ENCODE measurements around the gene SNAPC2. TPM values are rescaled to one million over a fixed set of nuclear protein-coding genes. Genes with fewer than 3 reads are reported as not detected.

The SNAPC2 gene
- total and polyA plus RNA-seq, 2 of the 13 experiments (the other 11 are each of a cell fraction or from before 2014, with no cell fraction given) = 10.2 to 12.7 TPM

GRCh38 chr19:7903244-7904073, 16.7 kb upstream of the SNAPC2 start, which contains the start of gene MAP2K7 (continued):
- TF ChIP-seq ZNF138 (CRISPR knock-in tag; IDR thresholded peaks at IDR 0.05; ENCODE audit: low read depth) (peak; percentile 27; the same call in 1 of the 2 replicates), KDM1A (CRISPR knock-in tag; IDR thresholded peaks at IDR 0.05) (no peak), TAF1 (CRISPR knock-in tag; IDR thresholded peaks at IDR 0.05) (peak; percentile 98), SKIL (CRISPR knock-in tag; IDR thresholded peaks at IDR 0.05; ENCODE audit: borderline replicate concordance) (no peak; the same call in 1 of the 2 replicates), ESRRA (CRISPR knock-in tag; IDR thresholded peaks at IDR 0.05; ENCODE audit: low read depth) (no peak), FOXA3 (CRISPR knock-in tag; IDR thresholded peaks at IDR 0.05) (peak; percentile 70; the same call in 1 of the 2 replicates), NCOA5 (CRISPR knock-in tag; IDR thresholded peaks at IDR 0.05) (no peak), ZBTB4 (CRISPR knock-in tag; IDR thresholded peaks at IDR 0.05; ENCODE audit: borderline replicate concordance) (peak; percentile 74; the same call in 1 of the 2 replicates), ZNF10 (CRISPR knock-in tag; IDR thresholded peaks at IDR 0.05; ENCODE audit: borderline replicate concordance, low read depth) (no peak), SMARCE1 (IDR thresholded peaks at IDR 0.05; ENCODE audit: borderline replicate concordance) (no peak), MNT (IDR thresholded peaks at IDR 0.05) (peak; percentile 89), AHR (CRISPR knock-in tag; IDR thresholded peaks at IDR 0.05) (peak; percentile 95), FOXM1 (CRISPR knock-in tag; IDR thresholded peaks at IDR 0.05) (no peak), MEF2D (CRISPR knock-in tag; IDR thresholded peaks at IDR 0.05) (peak; percentile 89), ZNF670 (CRISPR knock-in tag; IDR thresholded peaks at IDR 0.05; ENCODE audit: borderline replicate concordance) (peak; percentile 64; the same call in 1 of the 2 replicates), TCF12 (IDR thresholded peaks at IDR 0.05) (no peak), TCF12 (CRISPR knock-in tag; IDR thresholded peaks at IDR 0.05) (no peak), ATF7-NPFF (CRISPR knock-in tag; IDR thresholded peaks at IDR 0.05; ENCODE audit: low read depth) (peak; percentile 85; the same call in 1 of the 2 replicates), CENPBD1 (CRISPR knock-in tag; IDR thresholded peaks at IDR 0.05; ENCODE audit: borderline replicate concordance, low read depth) (no peak; the same call in 1 of the 2 replicates), ZNF446 (CRISPR knock-in tag; IDR thresholded peaks at IDR 0.05) (peak; percentile 29; the same call in 1 of the 2 replicates), ZNF383 (CRISPR knock-in tag; IDR thresholded peaks at IDR 0.05; ENCODE audit: borderline replicate concordance) (no peak), NFE2L2 (IDR thresholded peaks at IDR 0.05; ENCODE audit: low read length) (no peak), ZNF703 (CRISPR knock-in tag; IDR thresholded peaks at IDR 0.05; ENCODE audit: borderline replicate concordance) (no peak)
